Stimulated activated naive CD4-positive, alpha-beta T cell treated with Interleukin-2 at 50 U/mL for 16 hours (primary cell): ENCODE measurements around the gene PPP2R5A.
"Not testable (repeated sequence)": the region's sequence is repeated elsewhere in the genome, so short reads cannot be mapped to it uniquely, and the experiment has no call there.

Source experiments
- DNase-seq: peaks from one replicate; lab custom pipeline; 2025; lab: John Stamatoyannopoulos, UW

The PPP2R5A gene

GRCh38 chr1:212267460-212267859 lies 17.8 kb upstream of the PPP2R5A start:
- DNase-seq, result no peak

GRCh38 chr1:212269306-212269705 lies 15.9 kb upstream of the PPP2R5A start:
- no peak for DNase-seq

- no peak for DNase-seq
Measured at GRCh38 chr1:212270564-212270963, 14.6 kb upstream of the PPP2R5A start.

- no peak for DNase-seq
Measured at GRCh38 chr1:212271234-212271633, 14.0 kb upstream of the PPP2R5A start.

- no peak for DNase-seq
Measured at GRCh38 chr1:212271823-212272485, 13.3 kb upstream of the PPP2R5A start.

- DNase-seq, result no peak
Measured at GRCh38 chr1:212281590-212281989, 3.6 kb upstream of the PPP2R5A start.

- no peak for DNase-seq
Measured at GRCh38 chr1:212283741-212284140, 1.5 kb upstream of the PPP2R5A start.

GRCh38 chr1:212284332-212284743 lies 872 bp upstream of the PPP2R5A start:
- DNase-seq, result no peak

GRCh38 chr1:212285685-212286555 lies 710 bp downstream of the PPP2R5A start:
- DNase-seq, result peak; percentile 75

GRCh38 chr1:212286556-212287131 lies 1.4 kb downstream of the PPP2R5A start:
- no peak for DNase-seq

- DNase-seq, result no peak
Measured at GRCh38 chr1:212287261-212287895, 2.2 kb downstream of the PPP2R5A start.

GRCh38 chr1:212287995-212288394 lies 2.8 kb downstream of the PPP2R5A start:
- DNase-seq, result not testable (repeated sequence)

- no peak for DNase-seq
Measured at GRCh38 chr1:212288615-212289014, 3.4 kb downstream of the PPP2R5A start.

- no peak for DNase-seq
Measured at GRCh38 chr1:212289262-212290077, 4.3 kb downstream of the PPP2R5A start.

- no peak for DNase-seq
Measured at GRCh38 chr1:212290608-212291007, 5.4 kb downstream of the PPP2R5A start.

- DNase-seq, result no peak
Measured at GRCh38 chr1:212291505-212292134, 6.4 kb downstream of the PPP2R5A start.

- DNase-seq, result no peak
Measured at GRCh38 chr1:212292250-212293105, 7.3 kb downstream of the PPP2R5A start.

- no peak for DNase-seq
Measured at GRCh38 chr1:212293579-212293978, 8.4 kb downstream of the PPP2R5A start.

GRCh38 chr1:212294983-212295382 lies 9.8 kb downstream of the PPP2R5A start:
- no peak for DNase-seq

GRCh38 chr1:212295579-212295978 lies 10.4 kb downstream of the PPP2R5A start:
- DNase-seq, result no peak
